HAP-1 (cell line): Measurements from ENCODE around the gene RBM15.

Experiments used
- DNase-seq, 2 experiments: peaks; one replicate each; pipeline ENCODE4 v3.0.0-alpha.2; 2016 to 2020; ENCODE audit warnings: low spot score in 2 of 2
- H3K27me3 ChIP-seq: fragments of 250-450 bp; sonication (Bioruptor Pico); 2 replicates; pipeline ENCODE4 v1.5.1; 2020; ENCODE audit warnings: low read depth, mild to moderate bottlenecking, moderate library complexity
- H3K36me3 ChIP-seq: fragments of 250-450 bp; sonication (Bioruptor Pico); replicated peaks from 2 replicates; pipeline ENCODE4 v1.5.1; 2020; ENCODE audit warnings: mild to moderate bottlenecking
- H3K4me1 ChIP-seq: fragments of 250-450 bp; sonication (Bioruptor Pico); 2 replicates; pipeline ENCODE4 v1.5.1; 2020; ENCODE audit warnings: mild to moderate bottlenecking
- H3K4me3 ChIP-seq: fragments of 250-450 bp; sonication (Bioruptor Pico); 2 replicates; pipeline ENCODE4 v1.5.1; 2020; ENCODE audit warnings: mild to moderate bottlenecking, moderate library complexity
- H3K9me3 ChIP-seq: fragments of 250-450 bp; sonication (Bioruptor Pico); 2 replicates; pipeline ENCODE4 v1.5.1; 2020; ENCODE audit warnings: mild to moderate bottlenecking, moderate library complexity
- in situ Hi-C: fragments of 300-500 bp; cut with MboI; formaldehyde crosslinking; loops from 3 replicates; pipeline ENCODE4 v1.14.3; 2020; ENCODE audit warnings: low sequenced_read_pairs, inconsistent platforms, mixed read lengths

The RBM15 gene, protein sequence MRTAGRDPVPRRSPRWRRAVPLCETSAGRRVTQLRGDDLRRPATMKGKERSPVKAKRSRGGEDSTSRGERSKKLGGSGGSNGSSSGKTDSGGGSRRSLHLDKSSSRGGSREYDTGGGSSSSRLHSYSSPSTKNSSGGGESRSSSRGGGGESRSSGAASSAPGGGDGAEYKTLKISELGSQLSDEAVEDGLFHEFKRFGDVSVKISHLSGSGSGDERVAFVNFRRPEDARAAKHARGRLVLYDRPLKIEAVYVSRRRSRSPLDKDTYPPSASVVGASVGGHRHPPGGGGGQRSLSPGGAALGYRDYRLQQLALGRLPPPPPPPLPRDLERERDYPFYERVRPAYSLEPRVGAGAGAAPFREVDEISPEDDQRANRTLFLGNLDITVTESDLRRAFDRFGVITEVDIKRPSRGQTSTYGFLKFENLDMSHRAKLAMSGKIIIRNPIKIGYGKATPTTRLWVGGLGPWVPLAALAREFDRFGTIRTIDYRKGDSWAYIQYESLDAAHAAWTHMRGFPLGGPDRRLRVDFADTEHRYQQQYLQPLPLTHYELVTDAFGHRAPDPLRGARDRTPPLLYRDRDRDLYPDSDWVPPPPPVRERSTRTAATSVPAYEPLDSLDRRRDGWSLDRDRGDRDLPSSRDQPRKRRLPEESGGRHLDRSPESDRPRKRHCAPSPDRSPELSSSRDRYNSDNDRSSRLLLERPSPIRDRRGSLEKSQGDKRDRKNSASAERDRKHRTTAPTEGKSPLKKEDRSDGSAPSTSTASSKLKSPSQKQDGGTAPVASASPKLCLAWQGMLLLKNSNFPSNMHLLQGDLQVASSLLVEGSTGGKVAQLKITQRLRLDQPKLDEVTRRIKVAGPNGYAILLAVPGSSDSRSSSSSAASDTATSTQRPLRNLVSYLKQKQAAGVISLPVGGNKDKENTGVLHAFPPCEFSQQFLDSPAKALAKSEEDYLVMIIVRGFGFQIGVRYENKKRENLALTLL

DNA sequence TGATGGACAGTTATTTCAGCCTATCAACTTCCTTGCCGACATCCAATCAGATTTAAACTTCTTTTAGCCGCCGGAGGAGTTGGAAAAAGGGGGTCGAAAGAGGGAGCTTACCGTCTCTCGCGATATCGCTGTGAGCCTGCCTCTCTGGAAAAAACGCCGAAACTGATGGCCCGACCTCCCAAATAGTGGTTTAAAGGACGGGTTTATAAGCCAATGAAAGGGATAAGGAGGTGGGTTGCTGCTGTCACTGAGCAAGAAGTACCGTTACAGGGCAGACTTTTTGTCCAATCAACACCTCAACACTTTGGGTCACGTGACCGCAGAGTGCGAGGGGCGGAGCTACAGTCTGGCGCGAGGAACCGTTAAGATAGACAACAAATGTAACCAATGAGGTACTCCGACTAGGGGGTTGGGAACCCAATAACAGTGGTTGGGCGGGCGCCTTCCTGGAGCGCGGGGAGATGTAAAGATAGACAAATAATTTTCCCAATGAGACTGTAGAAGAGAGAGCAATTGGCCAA, at the start of gene RBM15:
Gene RBM15 (plus strand): TSS at position 492 of the 521 bp plus-strand sequence. CDS start 29 bp downstream, at position 521.
- Histone ChIP-seq H3K9me3 (no peaks in the 10 kb centered on the region), H3K36me3 (peaks cover 43% of the 10 kb centered on the region), H3K4me3 (peak within 1 kb of the TSS; percentile 97), H3K27me3 (no peaks in the 10 kb centered on the region), H3K4me1 (peaks cover 29% of the 10 kb centered on the region)
- in situ Hi-C loops: no loop called here
- peak; percentile 97 to 99 for DNase-seq

- H3K9me3 ChIP-seq: no peaks in the 10 kb centered on the region
- no peaks in the 10 kb centered on the region for H3K27me3 ChIP-seq
- in situ Hi-C loops: no loop called here
- no peak overlapping the region for H3K4me3 ChIP-seq
- no peaks in the 10 kb centered on the region for H3K4me1 ChIP-seq
- DNase-seq: no peak
- H3K36me3 ChIP-seq: no peaks in the 10 kb centered on the region
Observed at GRCh38 chr1:110291241-110292030, 47.7 kb upstream of the RBM15 start.

GRCh38 chr1:110292031-110292741, 47.0 kb upstream of the RBM15 start:
- H3K4me1 ChIP-seq: no peaks in the 10 kb centered on the region
- no peaks in the 10 kb centered on the region for H3K9me3 ChIP-seq
- H3K36me3 ChIP-seq: no peaks in the 10 kb centered on the region
- in situ Hi-C loops: no loop called here
- no peaks in the 10 kb centered on the region for H3K27me3 ChIP-seq
- no peak for DNase-seq
- H3K4me3 ChIP-seq: no peak overlapping the region

GRCh38 chr1:110293601-110294104, 45.5 kb upstream of the RBM15 start:
- DNase-seq: no peak
- H3K4me3 ChIP-seq: no peak overlapping the region
- no peaks in the 10 kb centered on the region for H3K9me3 ChIP-seq
- no peaks in the 10 kb centered on the region for H3K36me3 ChIP-seq
- no peaks in the 10 kb centered on the region for H3K27me3 ChIP-seq
- no peaks in the 10 kb centered on the region for H3K4me1 ChIP-seq
- in situ Hi-C loops: no loop called here

DNA sequence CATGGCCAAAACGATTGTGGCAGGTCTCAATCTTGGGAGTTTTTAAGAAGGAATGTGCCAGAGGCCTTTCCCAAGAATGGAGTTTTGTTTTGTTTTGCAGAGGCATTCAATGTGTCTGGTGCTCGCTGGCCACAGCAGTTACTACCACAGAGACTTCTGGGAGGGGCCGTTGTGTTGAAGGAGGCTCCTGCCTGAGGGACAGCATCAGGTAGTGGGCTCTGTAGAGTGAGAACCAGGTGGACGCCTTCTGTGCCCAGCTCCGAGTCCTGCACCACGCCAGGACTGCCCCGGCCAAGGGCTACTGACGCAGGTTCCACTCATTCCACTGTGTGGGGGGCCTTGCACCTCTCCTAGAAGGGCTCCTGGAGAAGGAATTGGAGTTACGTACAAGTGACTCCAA, 44.9 kb upstream of the RBM15 start:
- H3K36me3 ChIP-seq: no peaks in the 10 kb centered on the region
- no peaks in the 10 kb centered on the region for H3K4me1 ChIP-seq
- in situ Hi-C loops: no loop called here
- no peak for DNase-seq
- no peaks in the 10 kb centered on the region for H3K27me3 ChIP-seq
- H3K4me3 ChIP-seq: no peak overlapping the region
- no peaks in the 10 kb centered on the region for H3K9me3 ChIP-seq

DNA sequence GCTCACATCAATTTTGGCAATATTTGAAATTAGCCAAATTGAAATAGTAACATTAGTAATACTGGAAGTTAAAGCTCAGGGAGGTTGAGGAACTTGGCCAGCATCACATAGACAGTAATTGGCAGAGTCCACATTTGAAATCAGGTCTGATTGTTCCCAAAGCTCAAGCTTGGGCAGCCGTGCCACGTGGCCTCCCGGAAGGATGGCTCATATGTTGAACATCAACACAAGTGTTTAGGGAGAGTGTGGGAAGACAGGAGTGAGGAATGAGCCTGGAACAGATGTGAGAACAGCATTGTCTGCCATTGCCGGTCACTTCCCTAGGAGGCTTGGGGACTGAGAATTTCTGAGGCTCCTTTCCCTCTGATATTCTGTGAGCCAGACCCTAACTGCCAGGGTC, 40.2 kb upstream of the RBM15 start:
- no peaks in the 10 kb centered on the region for H3K4me1 ChIP-seq
- H3K36me3 ChIP-seq: no peaks in the 10 kb centered on the region
- H3K9me3 ChIP-seq: no peaks in the 10 kb centered on the region
- in situ Hi-C loops: no loop called here
- no peak for DNase-seq
- H3K4me3 ChIP-seq: no peak overlapping the region
- H3K27me3 ChIP-seq: no peaks in the 10 kb centered on the region; the same call in 1 of the 2 replicates

- Histone ChIP-seq H3K4me1 (no peaks in the 10 kb centered on the region), H3K27me3 (no peaks in the 10 kb centered on the region; the same call in 1 of the 2 replicates), H3K36me3 (no peaks in the 10 kb centered on the region), H3K9me3 (no peaks in the 10 kb centered on the region), H3K4me3 (no peak overlapping the region)
- in situ Hi-C loops: no loop called here
- no peak for DNase-seq
Observed at GRCh38 chr1:110300412-110301085, 38.6 kb upstream of the RBM15 start.

GRCh38 chr1:110302836-110303235, 36.3 kb upstream of the RBM15 start:
- in situ Hi-C loops: no loop called here
- Histone ChIP-seq H3K4me3 (no peak overlapping the region), H3K4me1 (no peaks in the 10 kb centered on the region), H3K27me3 (no peaks in the 10 kb centered on the region; the same call in 1 of the 2 replicates), H3K9me3 (no peaks in the 10 kb centered on the region), H3K36me3 (no peaks in the 10 kb centered on the region)
- DNase-seq: no peak

DNA sequence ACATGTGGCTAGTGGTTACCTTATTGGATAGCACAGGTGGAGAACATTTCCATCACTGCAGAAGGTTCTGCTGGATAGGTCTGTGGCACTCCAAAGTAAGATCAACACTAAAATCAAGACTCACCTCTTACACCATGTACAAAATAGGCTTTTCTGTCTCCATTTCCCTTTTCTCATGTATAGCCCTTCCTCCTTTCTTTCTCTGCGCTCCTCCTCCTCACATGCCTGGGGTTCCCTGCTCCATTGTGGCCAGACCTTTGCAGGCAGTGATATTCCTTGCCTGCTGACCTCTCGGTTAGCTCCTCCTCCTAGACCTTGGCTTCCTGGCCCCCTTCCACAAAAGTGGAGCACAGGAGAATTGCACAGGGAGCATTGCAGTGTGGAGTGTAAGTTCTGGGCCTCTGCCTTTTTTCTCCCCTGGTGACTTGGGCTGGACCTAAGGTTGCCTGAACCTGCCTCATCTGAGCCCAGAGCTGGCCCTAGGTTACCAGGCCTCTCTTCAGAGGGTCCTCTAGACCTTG, 33.2 kb upstream of the RBM15 start:
- H3K36me3 ChIP-seq: no peaks in the 10 kb centered on the region
- no peaks in the 10 kb centered on the region for H3K9me3 ChIP-seq
- H3K27me3 ChIP-seq: no peaks in the 10 kb centered on the region; the same call in 1 of the 2 replicates
- no peak for DNase-seq
- H3K4me1 ChIP-seq: no peaks in the 10 kb centered on the region
- in situ Hi-C loops: loop anchor here (5.0 kb wide), 1 partner anchor 104 kb away; no protein-coding TSS in a partner anchor
- no peak overlapping the region for H3K4me3 ChIP-seq

- H3K4me3 ChIP-seq: no peak overlapping the region
- H3K4me1 ChIP-seq: no peaks in the 10 kb centered on the region
- no peak for DNase-seq
- H3K9me3 ChIP-seq: no peaks in the 10 kb centered on the region
- in situ Hi-C loops: loop anchor here (5.0 kb wide), 1 partner anchor 105 kb away; no protein-coding TSS in a partner anchor
- H3K27me3 ChIP-seq: no peaks in the 10 kb centered on the region
- H3K36me3 ChIP-seq: no peaks in the 10 kb centered on the region
Observed at GRCh38 chr1:110307239-110307974, 31.8 kb upstream of the RBM15 start.

DNA sequence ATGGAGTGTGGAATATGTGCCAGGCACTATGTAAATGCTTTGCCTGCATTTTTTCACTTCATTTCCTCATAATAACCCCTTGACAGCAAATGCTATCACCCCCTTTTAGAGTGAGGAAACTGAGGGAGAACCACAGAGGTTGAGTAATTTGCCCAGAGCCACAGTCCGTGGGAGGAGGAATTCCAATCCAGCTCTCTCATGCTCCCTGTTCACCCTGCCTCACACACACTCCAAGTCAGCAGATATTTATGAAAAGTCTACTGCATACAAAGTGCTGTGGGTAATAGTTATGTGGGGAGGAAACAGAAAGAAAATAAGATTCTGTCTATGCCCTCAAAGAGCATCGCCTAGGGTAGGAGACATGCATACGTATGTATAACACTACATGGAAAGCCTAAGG, 30.9 kb upstream of the RBM15 start:
- Histone ChIP-seq H3K36me3 (no peaks in the 10 kb centered on the region), H3K4me3 (no peak overlapping the region), H3K9me3 (no peaks in the 10 kb centered on the region), H3K27me3 (no peaks in the 10 kb centered on the region), H3K4me1 (no peaks in the 10 kb centered on the region)
- in situ Hi-C loops: loop anchor here (5.0 kb wide), 1 partner anchor 106 kb away; no protein-coding TSS in a partner anchor
- no peak for DNase-seq
